Neuronal stem cell (in vitro differentiated cells): ENCODE measurements around the gene SLC7A14.

ENCODE experiments used
- DNase-seq: peaks from one replicate; pipeline ENCODE4 v3.0.0-alpha.2; 2013; ENCODE audit warnings: low spot score
- H2AFZ ChIP-seq: one replicate; pipeline ENCODE4 v1.6.1; 2013; ENCODE audit warnings: mild to moderate bottlenecking, low read length, inconsistent platforms
- H2AK5ac ChIP-seq: 2 replicates; pipeline ENCODE4 v1.6.1; 2013; ENCODE audit warnings: low read depth, mild to moderate bottlenecking, inconsistent platforms, low read length, moderate library complexity, mixed read lengths
- H2BK120ac ChIP-seq: 2 replicates; pipeline ENCODE4 v1.6.1; 2013; ENCODE audit warnings: low read depth, mild to moderate bottlenecking, inconsistent platforms, low read length, moderate library complexity, mixed read lengths
- H2BK12ac ChIP-seq: one replicate; pipeline ENCODE4 v1.6.1; 2013; ENCODE audit warnings: low read length, inconsistent platforms
- H2BK15ac ChIP-seq: 2 replicates; pipeline ENCODE4 v1.6.1; 2013; ENCODE audit warnings: mild to moderate bottlenecking, low read length, inconsistent platforms, mixed read lengths
- H2BK5ac ChIP-seq: one replicate; pipeline ENCODE4 v1.6.1; 2013; ENCODE audit warnings: inconsistent platforms, mild to moderate bottlenecking, low read length, moderate library complexity
- H3K14ac ChIP-seq: one replicate; pipeline ENCODE4 v1.6.1; 2013; ENCODE audit warnings: low read length, inconsistent platforms
- H3K18ac ChIP-seq: 2 replicates; pipeline ENCODE4 v1.6.1; 2013; ENCODE audit warnings: low read length, inconsistent platforms
- H3K23ac ChIP-seq: 2 replicates; pipeline ENCODE4 v1.6.1; 2013; ENCODE audit warnings: low read depth, mild to moderate bottlenecking, mixed read lengths, low read length, inconsistent platforms; ENCODE audit not compliant: poor library complexity
- H3K27ac ChIP-seq: replicated peaks from 3 replicates; pipeline ENCODE4 v1.5.1; 2013; ENCODE audit warnings: low read length, inconsistent platforms
- H3K27me3 ChIP-seq, 3 experiments: 2 replicates each; pipeline ENCODE4 v1.6.1; 2013; ENCODE audit warnings: low read length in 3 of 3, mild to moderate bottlenecking in 2 of 3, inconsistent platforms in 1 of 3, low read depth in 1 of 3, mixed read lengths in 1 of 3, moderate library complexity in 1 of 3; ENCODE audit not compliant: control insufficient read depth in 3 of 3, insufficient read depth in 3 of 3
- H3K36me3 ChIP-seq, 2 donors: replicated peaks in 1 of 2; 2 replicates each; pipeline ENCODE4 v1.6.1; 2013; ENCODE audit warnings: low read length in 2 of 2; ENCODE audit not compliant: control insufficient read depth in 2 of 2, insufficient read depth in 2 of 2
- H3K4ac ChIP-seq: 2 replicates; pipeline ENCODE4 v1.6.1; 2013; ENCODE audit warnings: inconsistent platforms, mild to moderate bottlenecking, low read length, moderate library complexity
- H3K4me1 ChIP-seq, 2 donors: 1 replicate in 1 of 2; 2 replicates in 1 of 2; pipeline ENCODE4 v1.6.1; 2013; ENCODE audit warnings: low read length in 2 of 2, low read depth in 1 of 2; ENCODE audit not compliant: control insufficient read depth in 2 of 2, insufficient read depth in 1 of 2
- H3K4me2 ChIP-seq: one replicate; pipeline ENCODE4 v1.6.1; 2013; ENCODE audit warnings: mild to moderate bottlenecking, low read length, inconsistent platforms; ENCODE audit not compliant: insufficient read depth, poor library complexity, severe bottlenecking
- H3K4me3 ChIP-seq, 2 donors: 2 replicates each; pipeline ENCODE4 v1.5.1; 2013; ENCODE audit warnings: low read length in 2 of 2, mild to moderate bottlenecking in 2 of 2, inconsistent platforms in 1 of 2, moderate library complexity in 1 of 2
- H3K79me1 ChIP-seq: one replicate; pipeline ENCODE4 v1.6.1; 2013; ENCODE audit warnings: low read depth, mild to moderate bottlenecking, inconsistent platforms, low read length, moderate library complexity
- H3K9ac ChIP-seq: one replicate; pipeline ENCODE4 v1.6.1; 2013; ENCODE audit warnings: mild to moderate bottlenecking, low read depth, low read length, inconsistent platforms; ENCODE audit not compliant: poor library complexity
- H3K9me3 ChIP-seq, 2 donors: replicated peaks in 1 of 2; 2 replicates each; pipeline versions ENCODE3 to v1.6.1; 2013; ENCODE audit warnings: low read length in 2 of 2, mild to moderate bottlenecking in 2 of 2, inconsistent platforms in 1 of 2, low read depth in 1 of 2, mixed read lengths in 1 of 2, moderate library complexity in 1 of 2; ENCODE audit not compliant: control insufficient read depth in 2 of 2, insufficient read depth in 1 of 2
- H4K8ac ChIP-seq: one replicate; pipeline ENCODE4 v1.6.1; 2013; ENCODE audit warnings: low read depth, mild to moderate bottlenecking, inconsistent platforms, low read length, moderate library complexity
- H4K91ac ChIP-seq: one replicate; pipeline ENCODE4 v1.6.1; 2013; ENCODE audit warnings: low read length, low read depth, mild to moderate bottlenecking, inconsistent platforms; ENCODE audit not compliant: poor library complexity
- WGBS, 2 donors: extraction: QIAGEN DNeasy Blood & Tissue Kit; methylation state at CpG; one replicate each; pipeline ENCODE4 v1.1.7; 2013; ENCODE audit warnings: missing lambda C conversion rate in 2 of 2, mixed read lengths in 1 of 2; ENCODE audit not compliant: insufficient read length in 2 of 2, insufficient replicate concordance in 1 of 2; ENCODE audit errors: extremely low coverage in 2 of 2; 5-methylcytosine and 5-hydroxymethylcytosine counted together

SLC7A14 gene

DNA sequence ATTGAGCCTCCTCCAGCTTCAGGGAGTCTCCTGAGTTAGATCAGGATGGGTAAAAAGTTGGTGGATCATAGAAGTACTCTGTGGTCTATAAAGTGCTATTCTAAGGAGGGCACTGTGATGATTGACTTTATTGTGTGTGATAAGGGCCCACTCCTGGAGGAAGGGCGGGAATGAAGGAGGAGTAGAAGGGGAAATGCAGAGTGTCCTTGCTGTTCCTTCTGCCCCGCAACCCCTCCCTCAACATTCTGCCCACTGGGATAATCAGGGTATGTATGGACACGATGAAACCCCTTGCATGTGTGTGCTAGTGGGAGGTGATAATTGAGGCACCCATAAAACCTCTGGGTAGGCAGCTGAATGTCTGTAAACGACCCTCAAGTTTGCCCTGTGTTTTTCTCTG is 101.0 kb downstream of the SLC7A14 start:
- Histone ChIP-seq H3K79me1 (no peaks in the 10 kb centered on the region), H2BK15ac (no peak overlapping the region), H2AFZ (no peak overlapping the region), H3K27ac (no peak overlapping the region), H3K9me3 (peaks cover 0 to 7% of the 10 kb centered on the region in 2 donors), H2BK120ac (no peak overlapping the region), H3K4me1 (peaks cover 3 to 5% of the 10 kb centered on the region in 2 donors), H3K23ac (no peak overlapping the region), H2BK12ac (no peak overlapping the region), H2AK5ac (no peak overlapping the region), H3K27me3 (peaks cover 0 to 3% (median 0%) of the 10 kb centered on the region in 3 experiments), H4K8ac (no peak overlapping the region), H2BK5ac (no peak overlapping the region), H3K9ac (no peak overlapping the region), H3K14ac (no peak overlapping the region), H3K4ac (no peak overlapping the region), H3K18ac (no peak overlapping the region), H3K36me3 (no peaks in the 10 kb centered on the region), H3K4me2 (no peak overlapping the region), H4K91ac (no peak overlapping the region), H3K4me3 (no peak overlapping the region)
- DNase-seq, result no peak
- WGBS, 2 donors, result no CpG with 5 or more reads among the region's 4 CpGs

DNA sequence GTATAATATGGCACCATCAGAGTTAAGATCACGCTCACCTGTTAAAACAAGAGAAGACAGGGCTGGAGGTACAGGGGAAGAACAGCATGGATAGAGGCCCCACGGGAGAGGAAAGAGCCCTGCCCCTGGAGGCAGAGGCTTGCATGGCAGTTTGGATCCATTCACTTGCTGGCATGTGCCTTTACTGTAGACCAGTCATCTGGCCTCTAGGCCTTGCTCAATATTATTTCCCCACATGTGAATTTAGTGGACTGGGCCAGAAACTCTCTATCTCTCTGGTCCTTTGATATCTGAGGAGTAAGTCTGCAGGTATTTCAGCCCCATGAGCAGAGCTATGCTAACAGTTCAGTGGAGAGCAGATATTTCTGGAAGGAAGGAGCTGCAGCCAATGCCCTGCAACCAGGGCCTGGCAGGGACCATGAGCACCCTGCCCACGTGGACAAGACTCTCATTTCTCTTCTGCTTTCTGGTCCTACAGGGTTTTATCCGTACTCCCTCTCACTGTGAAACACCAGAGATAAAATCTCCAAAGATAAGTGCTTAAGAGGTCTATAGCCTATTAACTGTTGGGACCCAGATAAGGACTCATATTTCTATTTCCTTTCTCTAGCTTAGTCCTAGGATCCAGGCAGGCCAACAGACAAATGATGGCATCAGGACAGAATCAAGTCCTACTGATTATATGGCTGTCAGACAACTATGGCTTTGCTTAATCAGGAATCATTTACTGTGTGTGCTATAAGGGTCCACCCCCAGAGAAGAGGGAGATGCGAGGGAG is 102.2 kb downstream of the SLC7A14 start:
- no peak overlapping the region for H4K91ac ChIP-seq
- no peak overlapping the region for H3K27ac ChIP-seq
- peaks cover 0 to 7% of the 10 kb centered on the region in 2 donors for H3K9me3 ChIP-seq
- no peak overlapping the region for H2BK15ac ChIP-seq
- no peak overlapping the region for H3K4ac ChIP-seq
- H2BK120ac ChIP-seq, result no peak overlapping the region
- H2BK5ac ChIP-seq, result no peak overlapping the region
- H3K18ac ChIP-seq, result no peak overlapping the region
- WGBS, 2 donors, result no CpG with 5 or more reads among the region's 5 CpGs
- no peaks in the 10 kb centered on the region for H3K79me1 ChIP-seq
- H4K8ac ChIP-seq, result no peak overlapping the region
- H3K4me1 ChIP-seq, result peaks cover 3 to 5% of the 10 kb centered on the region in 2 donors
- no peaks in the 10 kb centered on the region for H3K36me3 ChIP-seq
- H2AFZ ChIP-seq, result no peak overlapping the region
- H3K9ac ChIP-seq, result no peak overlapping the region
- H2BK12ac ChIP-seq, result no peak overlapping the region
- no peak overlapping the region for H3K23ac ChIP-seq
- H2AK5ac ChIP-seq, result no peak overlapping the region
- no peak overlapping the region for H3K14ac ChIP-seq
- peaks cover 0 to 3% (median 0%) of the 10 kb centered on the region in 3 experiments for H3K27me3 ChIP-seq
- DNase-seq, result no peak
- no peak overlapping the region for H3K4me2 ChIP-seq
- no peak overlapping the region for H3K4me3 ChIP-seq

- peaks cover 0 to 7% of the 10 kb centered on the region in 2 donors for H3K9me3 ChIP-seq
- no peaks in the 10 kb centered on the region for H3K36me3 ChIP-seq
- no peak overlapping the region for H2AK5ac ChIP-seq
- no peak overlapping the region for H2BK5ac ChIP-seq
- peaks cover 0 to 3% (median 0%) of the 10 kb centered on the region in 3 experiments for H3K27me3 ChIP-seq
- H3K18ac ChIP-seq, result no peak overlapping the region
- no peak overlapping the region for H4K8ac ChIP-seq
- no peak overlapping the region for H4K91ac ChIP-seq
- no peak overlapping the region for H3K23ac ChIP-seq
- H2BK15ac ChIP-seq, result no peak overlapping the region
- no peak overlapping the region for H3K9ac ChIP-seq
- no peak overlapping the region for H2BK12ac ChIP-seq
- H3K4ac ChIP-seq, result no peak overlapping the region
- H3K27ac ChIP-seq, result no peak overlapping the region
- no peak overlapping the region for H2AFZ ChIP-seq
- H2BK120ac ChIP-seq, result no peak overlapping the region
- WGBS, 2 donors, result no CpG with 5 or more reads among the region's 4 CpGs
- no peak for DNase-seq
- no peak overlapping the region for H3K4me3 ChIP-seq
- no peak overlapping the region for H3K14ac ChIP-seq
- H3K4me1 ChIP-seq, result peaks cover 3 to 4% of the 10 kb centered on the region in 2 donors
- no peak overlapping the region for H3K4me2 ChIP-seq
- H3K79me1 ChIP-seq, result no peaks in the 10 kb centered on the region
Measured at GRCh38 chr3:170482199-170482598, 103.7 kb downstream of the SLC7A14 start.

GRCh38 chr3:170480111-170480510 is 105.8 kb downstream of the SLC7A14 start:
- peak overlapping the region; percentile 32 for H3K9ac ChIP-seq
- no peak overlapping the region for H3K18ac ChIP-seq
- H3K4me2 ChIP-seq, result no peak overlapping the region
- H3K27me3 ChIP-seq, result peaks cover 0 to 11% (median 0%) of the 10 kb centered on the region in 3 experiments
- no peak overlapping the region for H2BK120ac ChIP-seq
- H2BK15ac ChIP-seq, result no peak overlapping the region
- no peak overlapping the region for H4K8ac ChIP-seq
- H4K91ac ChIP-seq, result no peak overlapping the region
- H3K14ac ChIP-seq, result no peak overlapping the region
- no peak overlapping the region for H2AK5ac ChIP-seq
- no peak overlapping the region for H2AFZ ChIP-seq
- no peak overlapping the region for H2BK12ac ChIP-seq
- WGBS, 2 donors, result no CpG with 5 or more reads among the region's 4 CpGs
- no peak overlapping the region for H3K27ac ChIP-seq
- no peak overlapping the region for H3K4ac ChIP-seq
- no peak overlapping the region for H3K4me3 ChIP-seq
- peak overlapping the region; percentile 72 for H2BK5ac ChIP-seq
- H3K36me3 ChIP-seq, result no peaks in the 10 kb centered on the region
- peaks cover 0 to 4% of the 10 kb centered on the region in 2 donors for H3K4me1 ChIP-seq
- no peaks in the 10 kb centered on the region for H3K79me1 ChIP-seq
- peak overlapping the region; percentile 20 for H3K23ac ChIP-seq
- DNase-seq, result no peak
- H3K9me3 ChIP-seq, result peaks cover 0 to 7% of the 10 kb centered on the region in 2 donors
